B cell (primary cell): ENCODE results near the gene SNED1. TPM values are rescaled to one million over a fixed set of nuclear protein-coding genes. Genes with fewer than 3 reads are reported as not detected.

Source experiments
- ATAC-seq: fragments of 200-7000 bp; cut with Tn5 transposase; one replicate; pipeline ENCODE4 v1.10.0; 2021; ENCODE audit warnings: low read depth, mild to moderate bottlenecking, moderate number of reproducible peaks, moderate library complexity
- CTCF ChIA-PET: fragments of 350-600 bp; sonication (Branson Sonifier 250); formaldehyde crosslinking; loops from one replicate; lab custom pipeline; 2021; ENCODE audit warnings: antibody characterized with exemption, inconsistent platforms; lab: Charles Lee
- POLR2A ChIA-PET: fragments of 350-600 bp; sonication (Branson Sonifier 250); formaldehyde crosslinking; loops from one replicate; lab custom pipeline; 2021; ENCODE audit warnings: antibody characterized with exemption; lab: Charles Lee
- DNase-seq: peaks from one replicate; pipeline ENCODE4 v3.0.0; 2013
- H2AFZ ChIP-seq: 2 replicates; pipeline ENCODE4 v1.6.1; 2012; ENCODE audit warnings: mild to moderate bottlenecking, low read depth, low read length; ENCODE audit not compliant: insufficient read depth, poor library complexity, severe bottlenecking
- H3K27ac ChIP-seq, 2 donors: 1 replicate in 1 of 2; 2 replicates in 1 of 2; pipeline ENCODE4 v1.5.1; 2012 to 2013; ENCODE audit warnings: low read length in 2 of 2, mild to moderate bottlenecking in 2 of 2, moderate library complexity in 1 of 2
- H3K27me3 ChIP-seq, 4 experiments: fragments of 200-600 bp in 1 of 4; sonication (generic) in 1 of 4; replicated peaks in 1 of 4; 1 replicate in 2 of 4; 2 replicates in 2 of 4; pipeline versions ENCODE4 v1.6.1 to v1.7.0; 2013 to 2016; ENCODE audit warnings: low read length in 3 of 4, mild to moderate bottlenecking in 2 of 4, mixed read lengths in 1 of 4, moderate library complexity in 1 of 4; ENCODE audit not compliant: insufficient read depth in 4 of 4, control insufficient read depth in 3 of 4; ENCODE audit errors: control extremely low read depth in 1 of 4
- H3K36me3 ChIP-seq, 2 experiments: replicated peaks in 1 of 2; 1 replicate in 1 of 2; 2 replicates in 1 of 2; pipeline versions ENCODE4 v1.6.1 to v1.7.1; 2013; ENCODE audit warnings: low read length in 1 of 2; ENCODE audit not compliant: insufficient read depth in 2 of 2, control insufficient read depth in 1 of 2; ENCODE audit errors: control extremely low read depth in 1 of 2, extremely low read depth in 1 of 2
- H3K4me1 ChIP-seq, 2 donors: fragments of 200-600 bp in 1 of 2; sonication (generic) in 1 of 2; 1 replicate in 1 of 2; 2 replicates in 1 of 2; pipeline versions ENCODE4 v1.5.1 to v1.6.1; 2013 to 2017; ENCODE audit warnings: low read length in 2 of 2; ENCODE audit not compliant: control insufficient read depth in 2 of 2, insufficient read depth in 2 of 2
- H3K4me2 ChIP-seq: replicated peaks from 2 replicates; pipeline ENCODE3; 2012; ENCODE audit warnings: mild to moderate bottlenecking, low read depth, low read length; ENCODE audit not compliant: poor library complexity, severe bottlenecking
- H3K4me3 ChIP-seq, 5 experiments: fragments of 200-600 bp in 1 of 5; sonication (generic) in 1 of 5; 1 replicate in 3 of 5; 2 replicates in 2 of 5; pipeline versions ENCODE4 v1.5.1 to v1.7.0; 2011 to 2016; ENCODE audit warnings: low read length in 4 of 5, mild to moderate bottlenecking in 4 of 5, low read depth in 2 of 5, control low read depth in 1 of 5, moderate library complexity in 1 of 5; ENCODE audit not compliant: insufficient read depth in 1 of 5; ENCODE audit errors: control extremely low read depth in 1 of 5, extremely low read depth in 1 of 5
- H3K79me2 ChIP-seq: fragments of 200-600 bp; sonication (generic); one replicate; pipeline ENCODE4 v1.6.0; 2016; ENCODE audit warnings: low read length; ENCODE audit not compliant: control insufficient read depth, insufficient read depth
- H3K9ac ChIP-seq: fragments of 200-600 bp; sonication (generic); 2 replicates; pipeline ENCODE4 v1.6.1; 2017; ENCODE audit warnings: mild to moderate bottlenecking, low read length, moderate library complexity
- H3K9me3 ChIP-seq, 3 donors: one replicate each; pipeline versions ENCODE4 v1.6.1 to v1.7.1; 2013; ENCODE audit warnings: low read length in 2 of 3; ENCODE audit not compliant: control insufficient read depth in 2 of 3, insufficient read depth in 1 of 3; ENCODE audit errors: control extremely low read depth in 1 of 3
- H4K20me1 ChIP-seq: 2 replicates; pipeline ENCODE4 v1.6.0; 2012; ENCODE audit warnings: mild to moderate bottlenecking, low read length; ENCODE audit not compliant: insufficient read depth, control insufficient read depth, poor library complexity, severe bottlenecking
- H3K27ac Mint-ChIP-seq: one replicate; pipeline ENCODE4 v1.8.0; 2021; ENCODE audit warnings: mixed read lengths
- H3K27me3 Mint-ChIP-seq: one replicate; pipeline ENCODE4 v1.8.0; 2021; ENCODE audit warnings: mixed read lengths
- H3K4me1 Mint-ChIP-seq: one replicate; pipeline ENCODE4 v1.8.0; 2021; ENCODE audit warnings: mixed read lengths
- H3K4me3 Mint-ChIP-seq: one replicate; pipeline ENCODE4 v1.8.0; 2021; ENCODE audit warnings: mixed read lengths
- H3K9me3 Mint-ChIP-seq: one replicate; pipeline ENCODE4 v1.8.0; 2022; ENCODE audit warnings: mixed read lengths; ENCODE audit not compliant: insufficient read depth
- CTCF ChIP-seq: fragments of 200-600 bp; IDR thresholded peaks from one replicate; pipeline ENCODE4 v1.8.0; 2022; ENCODE audit warnings: antibody characterized with exemption, mild to moderate bottlenecking
- EZH2 ChIP-seq: IDR thresholded peaks from 2 replicates; pipeline ENCODE4 v1.6.1; 2012; ENCODE audit warnings: borderline replicate concordance, low read depth, mild to moderate bottlenecking, moderate library complexity, low read length; ENCODE audit not compliant: insufficient read depth, poor library complexity, severe bottlenecking
- WGBS: methylation state at CpG from one replicate; pipeline ENCODE4 v1.1.5; 2013; ENCODE audit warnings: missing lambda C conversion rate; ENCODE audit not compliant: insufficient coverage; 5-methylcytosine and 5-hydroxymethylcytosine counted together
- intact Hi-C: fragments of 100-400 bp; cut with micrococcal nuclease; formaldehyde crosslinking; loops from one replicate; pipeline ENCODE4 v1.10.0; 2022
- polyA plus RNA-seq: library from polyadenylated mRNA; depleted of rRNA; stranded (reverse); fragments of >200 nt; gene quantifications from 2 replicates; pipeline ENCODE4 v1.2.3, GENCODE V29; 2012
- total RNA-seq, 2 donors: library from RNA; stranded (reverse); fragments of 120-200 nt in 1 of 2; gene quantifications; 1 replicate in 1 of 2; 2 replicates in 1 of 2; pipeline versions ENCODE4 v1.2.3 to v1.2.4, GENCODE V29; 2013 to 2022

SNED1 gene
- total and polyA plus RNA-seq, 2 donors (not counting 1 experiment from before 2014, with no cell fraction given), result 25.5 to 336 TPM

GRCh38 chr2:241036397-241036963 is 38.1 kb downstream of the SNED1 start:
- intact Hi-C loops, result loop anchor here (1.0 to 2.0 kb wide), 3 partner anchors 114 to 476 kb away; partner anchors contain the start of genes DUSP28, PPP1R7 and STK25
- ATAC-seq (peak; percentile 69), DNase-seq (peak; percentile 87)
- Histone ChIP-seq H2AFZ (peak overlapping the region; percentile 78), H3K4me2 (peak overlapping the region; percentile 99), H3K4me3 (peak overlapping the region in 4 of 5 experiments; percentile 39 to 79 (median 65)), H3K79me2 (peaks cover 19% of the 10 kb centered on the region), H3K4me1 (peaks cover 38 to 59% of the 10 kb centered on the region in 2 donors), H3K27ac (peak overlapping the region; percentile 68 to 79), H4K20me1 (no peaks in the 10 kb centered on the region), H3K9ac (peak overlapping the region; percentile 92), H3K36me3 (peaks cover 0 to 3% of the 10 kb centered on the region in 2 experiments), H3K27me3 (no peaks in the 10 kb centered on the region), H3K9me3 (peaks cover 0 to 2% (median 0%) of the 10 kb centered on the region in 3 donors)
- peak overlapping the region; percentile 94 for H3K27ac Mint-ChIP-seq
- WGBS, result 43% methylated on average over 33 of the region's 36 CpGs
- no peaks in the 10 kb centered on the region for H3K9me3 Mint-ChIP-seq
- H3K27me3 Mint-ChIP-seq, result no peaks in the 10 kb centered on the region
- peak overlapping the region; percentile 92 for H3K4me3 Mint-ChIP-seq
- TF ChIP-seq CTCF, result no peak
- TF ChIP-seq EZH2, result no peak
- CTCF ChIA-PET, result interaction anchor here (1.0 kb wide), 1 partner anchor 21 kb away, joined by 3 read pairs; no protein-coding TSS in a partner anchor
- POLR2A ChIA-PET, result interaction anchor here (0.7 kb wide), 1 partner anchor 76 kb away, joined by 4 read pairs; no protein-coding TSS in a partner anchor
- peaks cover 57% of the 10 kb centered on the region for H3K4me1 Mint-ChIP-seq

- ATAC-seq (peak; percentile 16), DNase-seq (no peak)
- intact Hi-C loops, result loop anchor here (1.0 to 2.0 kb wide), 3 partner anchors 113 to 476 kb away; partner anchors contain the start of genes DUSP28, PPP1R7 and STK25
- Mint-ChIP-seq H3K4me1 (peaks cover 59% of the 10 kb centered on the region), H3K4me3 (peak overlapping the region; percentile 92), H3K9me3 (no peaks in the 10 kb centered on the region), H3K27ac (peak overlapping the region; percentile 94), H3K27me3 (no peaks in the 10 kb centered on the region)
- Histone ChIP-seq H3K9me3 (no peaks in the 10 kb centered on the region), H3K27ac (peak overlapping the region; percentile 68 to 79), H3K27me3 (no peaks in the 10 kb centered on the region), H3K4me2 (peak overlapping the region; percentile 99), H3K79me2 (peaks cover 19% of the 10 kb centered on the region), H3K9ac (peak overlapping the region; percentile 92), H2AFZ (peak overlapping the region; percentile 78), H3K36me3 (peaks cover 0 to 3% of the 10 kb centered on the region in 2 experiments), H4K20me1 (no peaks in the 10 kb centered on the region), H3K4me3 (peak overlapping the region in 4 of 5 experiments; percentile 39 to 79 (median 65)), H3K4me1 (peaks cover 42 to 63% of the 10 kb centered on the region in 2 donors)
- ChIA-PET POLR2A (no interaction called here), CTCF (no interaction called here)
- 88% methylated on average over 18 of the region's 18 CpGs for WGBS
- TF ChIP-seq EZH2 (no peak), CTCF (no peak)
These were observed 38.6 kb downstream of the SNED1 start for GRCh38 chr2:241036964-241037421.
